HG03103 (cell line): ENCODE data around the gene BCKDK.

ENCODE experiments used
- ATAC-seq: cut with Tn5 transposase; IDR thresholded peaks from one replicate; pipeline ENCODE4 v1.9.1; 2021; ENCODE audit warnings: low read depth; ENCODE audit not compliant: unreplicated experiment

Gene BCKDK

DNA sequence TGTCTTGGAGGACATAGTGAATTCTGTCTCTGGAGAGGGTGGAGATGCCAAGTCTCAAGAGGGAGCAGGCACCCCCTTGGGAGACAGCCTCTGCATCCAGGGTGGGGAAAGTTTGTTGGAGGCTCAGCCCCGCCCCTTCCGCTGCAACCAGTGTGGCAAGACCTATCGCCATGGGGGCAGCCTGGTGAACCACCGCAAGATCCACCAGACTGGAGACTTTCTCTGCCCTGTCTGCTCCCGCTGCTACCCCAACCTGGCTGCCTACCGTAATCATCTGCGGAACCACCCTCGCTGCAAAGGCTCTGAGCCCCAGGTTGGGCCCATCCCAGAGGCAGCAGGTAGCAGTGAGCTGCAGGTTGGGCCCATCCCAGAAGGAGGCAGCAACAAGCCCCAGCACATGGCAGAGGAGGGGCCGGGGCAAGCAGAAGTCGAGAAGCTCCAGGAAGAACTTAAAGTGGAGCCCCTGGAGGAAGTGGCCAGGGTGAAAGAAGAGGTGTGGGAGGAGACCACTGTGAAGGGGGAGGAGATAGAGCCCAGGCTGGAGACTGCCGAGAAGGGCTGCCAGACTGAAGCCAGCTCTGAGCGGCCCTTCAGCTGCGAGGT is 28.7 kb upstream of the BCKDK start:
- no peak for ATAC-seq

DNA sequence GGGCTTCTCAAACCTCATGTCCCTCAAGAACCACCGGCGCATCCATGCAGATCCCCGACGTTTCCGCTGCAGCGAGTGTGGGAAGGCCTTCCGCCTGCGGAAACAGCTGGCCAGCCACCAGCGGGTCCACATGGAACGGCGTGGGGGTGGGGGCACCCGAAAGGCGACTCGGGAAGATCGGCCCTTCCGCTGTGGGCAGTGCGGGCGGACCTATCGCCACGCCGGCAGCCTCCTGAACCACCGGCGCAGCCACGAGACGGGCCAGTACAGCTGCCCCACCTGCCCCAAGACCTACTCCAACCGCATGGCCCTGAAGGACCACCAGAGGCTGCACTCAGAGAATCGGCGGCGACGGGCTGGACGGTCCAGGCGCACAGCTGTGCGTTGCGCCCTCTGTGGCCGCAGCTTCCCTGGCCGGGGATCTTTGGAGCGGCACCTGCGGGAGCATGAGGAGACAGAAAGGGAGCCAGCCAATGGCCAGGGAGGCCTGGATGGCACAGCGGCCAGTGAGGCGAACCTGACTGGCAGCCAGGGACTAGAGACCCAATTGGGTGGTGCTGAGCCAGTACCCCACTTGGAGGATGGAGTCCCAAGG is 28.1 kb upstream of the BCKDK start:
- ATAC-seq: no peak

DNA sequence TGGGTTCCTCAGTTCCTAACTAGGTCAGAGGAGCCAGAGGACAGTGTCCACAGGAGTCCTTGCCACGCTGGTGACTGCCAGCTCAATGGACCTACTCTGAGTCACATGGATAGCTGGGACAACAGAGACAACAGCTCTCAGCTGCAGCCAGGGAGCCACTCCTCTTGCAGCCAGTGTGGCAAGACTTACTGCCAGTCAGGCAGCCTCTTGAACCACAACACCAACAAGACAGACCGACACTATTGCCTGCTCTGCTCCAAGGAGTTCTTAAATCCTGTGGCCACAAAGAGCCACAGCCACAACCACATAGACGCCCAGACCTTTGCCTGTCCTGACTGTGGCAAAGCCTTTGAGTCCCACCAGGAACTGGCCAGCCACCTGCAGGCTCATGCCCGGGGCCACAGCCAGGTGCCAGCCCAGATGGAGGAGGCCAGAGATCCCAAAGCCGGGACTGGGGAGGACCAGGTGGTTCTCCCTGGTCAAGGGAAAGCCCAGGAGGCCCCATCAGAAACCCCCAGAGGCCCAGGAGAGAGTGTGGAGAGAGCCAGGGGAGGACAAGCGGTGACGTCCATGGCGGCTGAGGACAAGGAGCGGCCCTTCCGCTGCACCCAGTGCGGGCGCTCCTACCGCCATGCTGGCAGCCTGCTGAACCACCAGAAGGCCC is 27.3 kb upstream of the BCKDK start:
- ATAC-seq: no peak

DNA sequence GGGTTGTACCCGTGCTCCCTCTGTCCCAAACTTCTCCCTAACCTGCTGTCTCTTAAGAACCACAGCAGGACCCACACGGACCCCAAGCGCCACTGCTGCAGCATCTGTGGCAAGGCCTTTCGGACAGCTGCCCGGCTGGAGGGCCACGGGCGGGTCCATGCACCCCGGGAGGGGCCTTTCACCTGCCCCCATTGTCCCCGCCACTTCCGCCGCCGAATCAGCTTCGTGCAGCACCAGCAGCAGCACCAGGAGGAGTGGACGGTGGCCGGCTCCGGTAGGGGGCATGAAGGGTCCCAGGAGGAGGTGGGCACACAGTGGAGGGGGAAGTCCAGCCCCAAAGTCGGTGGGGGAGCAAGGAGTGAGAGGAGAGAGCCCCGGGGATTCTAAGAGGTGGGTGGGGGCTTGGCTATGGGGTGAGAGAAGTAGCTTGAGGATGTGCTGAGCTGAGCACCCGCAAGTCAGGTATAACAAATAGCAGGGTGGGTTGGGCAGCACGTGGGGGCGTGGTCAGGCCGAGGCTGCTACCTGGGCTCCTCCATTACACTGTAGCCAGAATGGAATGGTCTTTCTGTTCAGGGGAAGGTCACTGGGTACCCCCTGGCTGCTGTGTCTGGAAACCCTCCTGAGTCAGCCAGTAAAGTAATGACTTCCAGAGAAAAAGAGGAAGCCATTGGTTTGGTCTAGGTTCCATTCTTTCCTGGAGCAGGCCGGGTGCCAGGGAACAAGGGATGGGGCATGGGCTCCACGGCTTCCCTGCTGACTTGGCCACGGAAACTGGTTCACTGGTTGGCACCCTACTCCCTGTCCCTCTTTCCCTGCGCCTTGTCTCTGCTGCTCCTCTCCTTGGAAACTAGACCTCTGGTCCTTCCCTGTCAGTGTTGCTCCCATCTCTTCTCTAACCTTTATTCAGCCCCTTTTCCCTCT is 26.5 kb upstream of the BCKDK start:
- ATAC-seq: no peak

DNA sequence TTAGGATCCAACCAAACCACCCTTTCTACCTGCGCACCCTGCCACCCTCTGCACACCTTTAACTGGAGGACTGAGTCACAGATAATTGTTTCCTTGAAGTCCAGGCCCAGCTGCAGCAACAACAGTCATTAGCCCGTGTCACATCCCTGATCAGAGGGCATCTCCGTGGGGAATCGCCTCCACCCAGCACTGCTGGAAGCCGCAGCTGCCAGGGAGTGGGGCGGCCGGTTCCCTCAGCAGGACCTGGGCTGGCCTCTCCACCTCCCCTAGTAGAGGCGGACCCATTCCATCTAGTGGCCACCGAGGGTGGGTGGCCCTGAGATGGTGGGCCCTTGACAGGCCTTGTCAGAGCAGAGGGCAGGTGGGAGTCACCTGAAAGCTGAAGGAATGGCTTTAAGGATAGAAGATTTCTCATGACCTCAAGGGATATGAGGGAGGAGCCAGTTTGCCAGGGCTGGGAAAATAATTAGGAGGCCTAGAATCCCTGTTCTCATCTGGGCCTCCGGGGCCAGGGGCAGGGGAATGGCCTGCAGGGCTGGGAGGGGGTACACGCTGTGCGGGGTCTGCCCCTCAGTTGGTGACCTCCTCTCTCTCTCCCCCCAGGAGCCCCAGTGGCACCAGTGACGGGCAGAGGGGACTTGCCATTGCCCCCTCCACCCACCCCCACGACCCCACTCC is 25.7 kb upstream of the BCKDK start:
- no peak for ATAC-seq

DNA sequence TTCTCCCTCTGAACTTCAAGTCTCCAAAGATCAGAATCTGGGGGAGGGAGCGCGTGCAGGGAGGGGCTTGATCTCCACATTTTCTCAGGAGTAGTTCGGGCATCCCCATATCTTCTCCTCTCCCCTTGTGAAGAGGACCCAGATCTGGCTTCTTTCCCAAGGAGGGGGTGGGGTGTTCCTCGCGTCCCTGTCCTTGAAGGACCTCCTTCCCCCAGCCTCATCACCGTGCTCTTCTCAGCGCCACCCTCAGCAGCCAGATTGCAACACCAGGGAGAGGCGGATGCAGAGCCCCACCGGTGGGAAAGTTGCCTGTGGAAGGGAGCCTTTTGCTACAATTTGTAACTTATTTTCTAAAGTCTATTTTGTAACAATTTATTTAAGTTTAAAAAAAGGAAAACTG is 25.1 kb upstream of the BCKDK start:
- ATAC-seq: no peak

DNA sequence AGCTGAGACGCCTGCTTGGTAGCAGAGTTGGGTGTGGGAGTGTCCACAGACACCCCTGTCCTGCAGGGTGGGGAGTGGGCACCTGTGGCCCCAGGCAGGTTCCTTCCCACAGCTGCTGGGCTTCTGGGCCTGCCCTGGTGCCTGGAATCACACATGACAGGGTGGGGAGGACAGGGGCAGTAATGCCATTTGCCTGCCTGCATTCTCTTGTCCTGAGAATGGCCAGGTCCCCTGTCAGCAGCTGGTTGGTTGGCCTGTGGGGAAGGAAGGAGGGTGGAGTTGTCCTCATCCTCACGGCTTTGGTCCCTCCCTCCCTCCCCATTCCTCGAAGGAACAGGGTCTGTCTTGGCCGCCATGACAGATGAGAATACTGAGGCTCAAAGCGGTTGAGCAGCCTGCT is 24.6 kb upstream of the BCKDK start:
- ATAC-seq: no peak

DNA sequence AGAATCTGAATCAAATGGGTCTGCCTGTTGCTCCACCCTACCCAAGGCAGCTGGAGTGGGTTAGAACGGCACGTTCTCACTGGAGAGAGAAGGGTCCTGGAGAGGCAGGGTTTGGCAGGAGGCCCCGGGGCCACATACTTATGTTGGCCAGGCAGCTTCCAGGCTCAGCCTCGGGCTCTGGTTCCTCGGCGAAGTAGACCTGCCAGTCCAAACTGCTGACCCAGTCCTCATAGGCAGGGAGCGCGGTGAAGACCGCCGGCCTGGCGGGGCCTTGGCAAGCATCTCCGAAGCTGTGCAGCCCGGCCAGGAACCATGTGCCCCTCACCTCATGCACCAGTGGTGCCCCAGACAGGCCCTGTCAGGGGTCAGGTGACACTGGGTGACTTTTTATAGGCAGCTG is 24.2 kb upstream of the BCKDK start:
- ATAC-seq: no peak

DNA sequence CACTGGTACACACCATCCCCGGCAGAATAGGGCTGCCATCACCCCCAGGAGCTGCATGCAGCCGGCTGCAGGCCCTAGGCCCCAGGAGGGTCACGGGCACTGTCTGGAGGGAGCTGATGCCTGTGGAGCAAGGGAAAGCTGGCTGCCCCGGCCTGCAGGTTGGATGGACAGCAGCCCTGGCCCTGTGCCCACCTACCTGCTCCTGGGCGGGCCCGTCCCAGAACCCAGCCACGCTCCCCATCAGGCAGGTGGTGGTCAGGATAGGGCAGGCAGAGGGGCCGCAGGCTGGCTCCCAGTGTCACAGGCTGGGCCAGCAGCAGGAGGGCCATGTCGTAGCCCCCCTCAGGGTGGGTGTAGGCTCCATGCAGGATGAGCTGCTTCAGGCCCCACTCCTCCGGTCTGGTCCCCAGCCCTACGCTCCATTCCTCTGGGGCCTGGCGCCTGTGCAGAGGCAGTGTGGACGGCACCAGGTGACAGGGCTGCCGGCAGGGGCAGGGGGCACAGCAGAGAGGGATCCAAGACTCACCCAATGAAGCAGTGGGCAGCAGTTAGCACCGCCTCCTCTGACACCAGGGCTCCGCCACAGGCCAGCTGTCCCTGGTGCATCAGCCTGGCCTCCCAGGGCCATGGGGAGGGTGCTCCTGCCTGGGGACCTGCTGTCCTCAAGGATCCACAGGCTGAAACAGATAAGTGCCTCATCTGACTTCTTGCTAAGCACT is 23.4 kb upstream of the BCKDK start:
- no peak for ATAC-seq

DNA sequence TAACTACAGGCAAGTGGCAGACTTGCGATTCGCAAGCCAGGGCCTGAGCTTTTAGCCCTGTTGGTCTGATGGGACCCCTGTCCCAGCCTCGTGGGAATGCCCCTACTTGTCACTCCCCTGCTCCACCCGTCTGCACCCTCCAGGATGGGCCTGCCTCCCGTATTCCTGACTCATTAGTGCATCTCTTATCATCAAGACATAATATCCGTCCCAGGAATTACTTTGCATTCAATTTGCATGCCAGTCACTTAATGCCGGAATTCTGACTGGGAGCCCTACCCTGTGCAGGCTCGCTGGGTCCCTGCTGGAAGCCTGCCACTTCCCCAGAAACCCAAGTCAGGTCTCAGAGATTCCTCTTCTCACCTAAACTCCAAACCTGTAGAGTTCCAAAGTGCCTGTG is 22.8 kb upstream of the BCKDK start:
- no peak for ATAC-seq

DNA sequence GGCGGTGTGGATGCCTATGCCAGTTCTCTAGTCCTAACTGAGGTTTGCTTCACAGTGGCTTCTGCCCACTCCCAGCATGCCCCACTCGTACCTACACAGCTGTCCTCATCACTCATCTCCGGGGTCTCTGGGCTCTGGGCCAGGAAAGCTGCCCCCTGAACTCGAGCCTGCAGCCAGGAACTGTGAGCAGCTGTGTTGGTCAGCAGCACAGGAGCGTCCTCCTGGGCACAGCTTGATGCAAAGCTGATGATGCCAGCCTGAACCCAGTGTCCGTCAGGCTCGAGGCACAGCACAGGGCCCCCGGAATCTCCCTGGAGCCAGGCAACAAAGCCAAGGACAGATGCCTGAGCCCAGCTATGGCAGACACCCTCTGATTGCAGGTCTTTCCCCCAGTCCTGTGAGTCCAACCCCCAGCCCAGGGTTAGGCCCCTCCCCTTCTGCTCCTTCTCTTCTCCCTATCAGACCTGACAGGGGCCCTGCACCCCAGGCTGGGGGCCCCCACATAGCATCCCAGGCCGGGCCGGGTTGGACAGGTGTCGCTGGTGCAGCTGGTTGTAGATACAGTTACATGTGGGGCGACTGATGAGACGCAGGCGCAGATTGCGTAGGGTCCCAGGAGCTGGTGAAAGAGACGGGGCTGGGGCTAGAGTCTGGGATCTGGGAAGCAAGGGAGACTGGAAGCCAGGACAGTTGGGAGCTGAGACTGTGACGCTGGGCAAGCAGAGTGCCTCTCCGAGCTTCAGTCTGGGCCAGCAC is 22.1 kb upstream of the BCKDK start:
- no peak for ATAC-seq

DNA sequence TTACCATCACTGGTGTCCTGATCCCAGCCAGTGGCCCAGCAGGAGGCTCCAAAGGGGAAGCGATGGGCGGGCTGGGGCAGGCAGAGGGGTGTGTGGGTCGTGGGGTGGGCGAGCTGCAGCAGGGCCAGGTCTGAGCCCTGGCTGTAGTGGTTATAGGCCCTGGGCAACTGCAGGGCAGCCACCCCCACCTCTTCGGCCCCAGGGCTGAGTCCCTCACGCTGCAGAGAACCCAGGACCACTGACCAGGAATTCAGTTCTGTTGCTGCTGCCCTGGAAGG is 21.6 kb upstream of the BCKDK start:
- no peak for ATAC-seq

DNA sequence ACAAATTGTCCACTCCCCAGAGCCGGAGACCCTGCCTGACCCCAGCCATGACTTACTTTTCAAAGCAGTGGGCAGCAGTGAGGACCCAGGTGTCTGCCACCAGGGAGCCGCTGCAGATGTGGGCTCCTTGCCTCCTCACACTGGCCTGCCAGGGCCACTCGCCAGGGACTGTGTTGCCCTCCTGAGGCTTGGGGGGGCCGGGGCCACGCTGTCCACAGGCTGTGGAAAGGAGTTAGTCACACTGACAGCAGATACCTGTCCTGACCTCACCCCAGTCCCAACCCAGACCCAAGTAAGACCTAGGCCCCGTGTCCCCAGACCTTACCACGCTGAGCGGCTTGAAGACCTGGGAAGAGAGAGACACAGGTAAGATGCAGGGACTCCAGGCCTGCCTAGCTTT is 20.7 kb upstream of the BCKDK start:
- no peak for ATAC-seq

DNA sequence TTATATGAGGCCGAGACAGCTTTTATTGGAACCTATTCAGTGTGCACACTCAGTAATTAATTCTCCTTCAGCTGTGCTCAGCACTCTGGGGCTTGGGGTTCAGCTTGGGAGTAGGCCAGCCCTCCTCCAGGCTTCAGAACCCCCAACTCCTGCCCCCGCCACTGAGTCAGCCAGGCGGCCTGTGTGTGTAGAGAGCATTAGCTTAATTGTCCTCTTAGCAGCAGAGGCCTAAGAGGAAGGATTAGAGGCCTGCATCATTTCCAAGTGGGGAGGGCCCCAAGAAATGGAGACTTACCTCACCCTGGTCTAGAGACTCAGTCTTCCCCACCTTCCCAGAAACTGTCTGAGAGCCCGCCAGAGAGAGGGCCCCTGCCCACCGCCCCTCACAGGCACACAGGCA is 20.2 kb upstream of the BCKDK start:
- no peak for ATAC-seq

DNA sequence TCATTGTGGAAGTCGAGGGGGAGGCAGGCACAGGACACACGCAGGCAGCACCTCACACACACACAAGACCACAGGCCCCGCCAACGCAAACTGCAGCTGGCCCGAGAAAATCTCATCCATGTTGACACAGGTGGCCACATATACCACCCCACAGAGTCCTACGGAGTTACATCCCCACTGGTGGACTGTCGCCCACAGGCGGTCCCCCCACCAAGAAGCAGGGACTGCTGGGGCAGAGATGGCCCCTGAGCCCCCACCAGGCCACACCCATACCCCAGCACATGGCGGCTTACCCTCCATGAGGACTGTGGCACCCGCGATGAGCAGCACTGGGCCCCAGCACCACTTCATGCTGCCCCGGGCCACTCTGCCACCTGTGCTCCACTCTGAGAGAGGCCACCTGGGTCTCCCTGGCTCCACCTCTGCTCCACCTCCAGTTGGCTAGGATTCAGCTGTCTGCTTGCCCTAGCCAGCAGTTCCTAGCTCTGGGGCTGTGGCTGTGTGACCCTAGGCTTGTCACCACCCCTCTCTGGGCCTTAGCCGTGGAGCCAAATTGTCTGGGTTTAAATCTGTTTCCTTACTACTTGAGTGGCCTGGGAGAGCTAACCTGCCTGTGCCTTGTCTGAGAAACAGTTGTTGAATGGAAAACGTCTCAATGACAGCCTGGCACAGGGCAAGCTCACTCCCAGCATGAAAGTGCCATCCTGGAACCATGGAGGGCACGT is 19.6 kb upstream of the BCKDK start, which contains the start of gene PRSS53:
TSS of gene PRSS53 (minus strand) at position 485 of the 725 bp plus-strand sequence. CDS start at position 351, 134 bp downstream.
- no peak for ATAC-seq

DNA sequence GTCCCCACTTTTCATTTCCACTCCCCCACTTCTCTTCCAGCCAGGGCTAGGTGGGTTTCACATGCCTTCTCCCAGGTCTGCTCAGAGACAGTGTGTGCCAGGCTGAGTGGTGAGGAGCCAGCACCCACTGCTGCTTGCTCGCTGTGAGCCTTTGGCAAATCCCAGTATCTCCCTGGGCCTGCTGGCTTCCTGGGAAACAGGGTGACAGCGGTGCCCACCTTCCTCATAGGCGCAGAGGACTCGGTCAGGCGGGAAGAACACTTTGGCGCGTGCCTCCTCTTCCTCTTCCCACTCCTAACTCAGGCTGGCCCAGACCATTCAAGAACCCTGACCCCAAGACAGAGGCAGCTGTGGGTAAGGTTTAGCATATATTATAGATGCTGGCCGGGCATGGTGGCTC is 19.0 kb upstream of the BCKDK start:
- no peak for ATAC-seq

DNA sequence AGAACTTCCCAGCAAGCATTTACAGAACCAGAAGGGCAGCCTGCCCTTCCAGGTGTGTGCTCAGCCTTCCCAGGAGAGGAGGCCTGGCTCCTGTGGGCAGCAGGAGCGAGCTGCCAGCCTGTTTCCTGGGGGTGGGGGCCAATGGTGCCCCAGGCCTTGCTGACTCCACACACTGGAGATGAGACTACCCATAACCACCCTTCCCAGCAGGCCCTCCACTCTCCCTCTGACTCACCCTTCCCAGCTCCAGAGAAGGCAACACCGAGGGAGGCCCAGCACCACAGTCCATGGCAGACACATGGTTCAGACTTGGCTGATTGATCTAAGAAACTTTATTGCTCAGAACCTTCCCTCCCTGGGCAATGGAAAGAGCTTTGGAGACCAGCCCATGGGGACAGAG is 17.6 kb upstream of the BCKDK start:
- ATAC-seq: no peak

DNA sequence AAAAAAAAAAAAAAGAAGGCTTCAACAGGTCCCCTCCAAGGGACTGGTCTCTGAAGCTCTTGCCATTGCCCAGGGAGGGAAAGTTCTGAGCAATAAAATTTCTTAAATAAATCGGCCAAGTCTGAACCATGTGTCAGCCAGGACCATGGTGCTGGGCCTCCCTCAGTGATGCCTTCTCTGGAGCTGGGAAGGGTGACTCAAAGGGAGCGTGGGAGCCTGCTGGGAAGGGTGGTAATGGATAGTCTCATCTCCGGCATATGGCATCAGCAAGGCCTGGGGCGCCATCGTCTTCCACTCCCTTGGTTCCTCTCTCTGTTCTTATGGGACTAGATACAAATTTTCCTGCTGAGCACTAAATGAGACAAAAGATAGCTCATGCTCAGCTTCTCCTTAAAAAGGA is 15.9 kb upstream of the BCKDK start:
- no peak for ATAC-seq

DNA sequence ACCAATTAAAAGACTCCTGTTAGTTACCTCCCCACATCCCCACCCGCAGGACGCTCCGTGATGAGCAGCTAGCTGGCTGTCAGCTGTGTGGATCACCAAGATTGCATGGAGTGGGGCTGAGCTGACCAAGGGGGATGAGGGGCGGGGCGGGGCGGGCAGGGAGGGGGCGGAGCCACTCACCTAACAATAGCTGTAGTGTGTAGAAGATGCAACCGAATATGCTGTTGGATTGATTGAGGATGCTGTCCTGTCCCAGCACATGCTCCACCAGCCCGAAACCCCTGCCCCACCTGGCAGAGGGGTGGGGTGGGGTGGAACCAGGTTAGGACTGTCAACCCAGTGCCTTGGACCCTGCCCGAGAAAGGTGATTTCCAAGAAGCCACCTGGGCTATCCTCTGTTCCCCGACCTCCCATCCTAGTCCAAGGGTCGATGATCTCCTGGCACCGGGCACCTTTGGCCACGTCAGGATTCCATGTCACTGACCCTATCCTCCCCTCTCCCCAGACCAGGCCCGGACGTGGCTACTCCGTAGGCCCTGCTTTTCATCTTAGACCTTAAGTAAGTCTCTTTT is 15.0 kb upstream of the BCKDK start:
- no peak for ATAC-seq
